ENCODE data around the gene TMTC2. TPM values are rescaled to one million over a fixed set of nuclear protein-coding genes. Genes with fewer than 3 reads are reported as not detected.
"Not testable (repeated sequence)": the region's sequence is repeated elsewhere in the genome, so short reads cannot be mapped to it uniquely, and the experiment has no call there.

Gene TMTC2
- total RNA-seq, 1 experiment from 2014 or later: 2.4 TPM

GRCh38 chr12:82839796-82840195, 153.1 kb downstream of the TMTC2 start:
- DNase-seq (ENCODE audit: low spot score): no peak

DNA sequence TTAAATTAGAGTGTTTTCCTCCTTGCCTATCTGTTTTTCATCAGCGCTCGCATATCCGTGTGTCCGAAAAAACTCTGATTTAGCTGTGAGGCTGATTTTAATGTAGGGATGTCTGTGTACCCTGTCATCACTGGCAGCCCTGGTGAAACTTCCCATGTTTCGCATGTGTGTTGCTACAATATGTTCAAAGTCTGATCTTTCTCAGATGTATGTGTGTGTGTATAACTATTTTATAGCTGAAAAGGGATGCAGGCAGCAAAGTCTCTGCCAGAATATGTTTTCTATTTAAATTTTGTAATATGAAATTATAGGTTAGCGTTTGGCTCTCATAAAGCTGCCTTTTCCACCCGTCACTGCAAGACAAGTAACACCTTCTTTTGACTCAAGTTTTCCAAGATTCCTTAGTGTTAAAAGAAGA, 154.8 kb downstream of the TMTC2 start:
- DNase-seq (ENCODE audit: low spot score): no peak

GRCh38 chr12:82842480-82842879, 155.8 kb downstream of the TMTC2 start:
- DNase-seq (ENCODE audit: low spot score): no peak

- DNase-seq (ENCODE audit: low spot score): not testable (repeated sequence)
Measured at GRCh38 chr12:82845076-82845475, 158.4 kb downstream of the TMTC2 start.

DNA sequence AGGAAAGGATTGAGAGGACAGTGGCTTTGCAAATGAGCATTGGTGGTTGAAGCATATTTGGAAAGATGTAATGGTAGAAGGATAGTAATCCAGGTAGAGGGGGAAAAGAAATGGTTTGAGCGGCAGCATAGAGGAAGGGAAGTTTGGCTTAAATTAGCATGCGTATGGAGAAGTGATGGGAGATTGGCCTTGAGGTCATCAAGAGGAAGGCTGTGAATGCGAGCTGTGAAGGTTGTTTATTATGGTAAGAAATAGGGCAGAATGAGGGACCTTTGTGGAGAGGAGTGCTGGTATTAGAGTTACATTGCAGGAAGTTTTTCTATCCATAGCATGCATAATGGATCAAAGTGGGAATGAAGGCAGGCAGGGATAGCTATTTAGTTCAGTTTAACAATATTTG, 162.1 kb downstream of the TMTC2 start:
- DNase-seq (ENCODE audit: low spot score): no peak

DNA sequence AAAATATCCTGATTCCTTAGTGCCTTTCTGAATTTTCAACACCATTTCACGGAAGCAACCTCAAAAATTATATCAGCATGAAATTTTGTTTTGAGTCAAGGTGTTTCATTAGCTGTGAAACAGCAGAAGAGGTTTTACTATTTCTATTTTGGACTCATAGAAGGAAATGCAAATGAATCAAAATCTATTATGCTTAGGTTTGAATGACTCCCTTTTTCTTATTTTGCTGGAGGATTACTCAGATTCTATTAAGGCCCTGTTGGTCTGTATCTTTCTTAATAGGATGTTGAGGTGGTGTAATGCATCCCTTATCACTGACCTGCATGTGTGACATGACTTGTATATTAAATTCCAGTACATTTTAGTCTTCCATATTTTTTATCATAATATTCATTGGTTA, 165.8 kb downstream of the TMTC2 start:
- no peak for DNase-seq (ENCODE audit: low spot score)

- no peak for DNase-seq (ENCODE audit: low spot score)
Measured at GRCh38 chr12:82855872-82856271, 169.2 kb downstream of the TMTC2 start.

GRCh38 chr12:82857276-82857675, 170.6 kb downstream of the TMTC2 start:
- DNase-seq (ENCODE audit: low spot score): no peak

DNA sequence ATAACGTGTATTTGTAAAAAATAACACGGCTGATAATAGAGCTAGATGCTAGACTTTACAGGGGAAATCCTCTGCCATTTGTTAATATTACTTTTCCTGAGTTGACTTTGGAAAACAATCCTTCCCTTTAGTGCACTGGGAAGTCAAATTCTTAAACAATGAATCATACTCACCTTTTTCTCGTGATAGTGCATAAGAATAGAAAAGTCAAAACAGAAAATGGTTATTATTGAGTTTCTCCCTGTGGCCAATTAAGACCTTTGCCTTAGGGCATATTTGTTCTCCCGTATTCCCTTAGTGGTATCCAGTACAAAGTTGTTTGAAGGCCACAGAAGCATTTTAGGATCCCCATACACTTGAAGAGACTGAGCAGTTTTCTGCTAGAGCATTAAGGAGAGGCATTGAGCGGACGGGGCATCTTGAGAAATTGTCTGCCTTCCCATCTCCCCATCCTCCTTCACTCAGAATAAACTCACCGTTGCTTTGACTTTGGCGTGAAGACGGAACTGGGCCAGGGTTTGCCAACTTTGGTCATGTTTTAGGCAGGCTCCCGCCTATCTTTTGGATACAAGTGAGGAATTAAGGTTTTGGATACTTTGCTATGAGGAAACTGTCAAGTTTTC, 171.3 kb downstream of the TMTC2 start:
- DNase-seq (ENCODE audit: low spot score): peak; percentile 17

DNA sequence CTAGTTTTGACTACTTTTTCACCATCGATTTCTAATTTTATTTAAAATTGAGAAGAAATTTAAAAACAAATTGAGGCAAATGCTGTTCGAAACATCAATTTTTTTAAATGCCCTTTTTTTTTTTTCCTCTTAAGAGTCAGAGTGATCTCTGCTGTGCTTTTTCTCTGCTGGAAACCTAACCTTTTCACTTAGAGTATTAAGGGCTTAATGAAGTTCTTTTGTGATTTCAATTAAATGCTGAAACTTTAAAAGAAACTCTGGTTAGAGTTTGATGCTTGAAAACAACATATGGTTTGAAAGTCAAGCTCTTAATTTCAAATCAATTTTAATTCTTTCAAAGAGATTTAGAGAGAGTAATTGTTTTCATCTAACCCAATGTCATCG, 171.8 kb downstream of the TMTC2 start:
- DNase-seq (ENCODE audit: low spot score): no peak

- DNase-seq (ENCODE audit: low spot score): peak; percentile 28
Measured at GRCh38 chr12:82862069-82862841, 175.5 kb downstream of the TMTC2 start.

GRCh38 chr12:82862876-82863649, 176.4 kb downstream of the TMTC2 start:
- DNase-seq (ENCODE audit: low spot score): no peak

DNA sequence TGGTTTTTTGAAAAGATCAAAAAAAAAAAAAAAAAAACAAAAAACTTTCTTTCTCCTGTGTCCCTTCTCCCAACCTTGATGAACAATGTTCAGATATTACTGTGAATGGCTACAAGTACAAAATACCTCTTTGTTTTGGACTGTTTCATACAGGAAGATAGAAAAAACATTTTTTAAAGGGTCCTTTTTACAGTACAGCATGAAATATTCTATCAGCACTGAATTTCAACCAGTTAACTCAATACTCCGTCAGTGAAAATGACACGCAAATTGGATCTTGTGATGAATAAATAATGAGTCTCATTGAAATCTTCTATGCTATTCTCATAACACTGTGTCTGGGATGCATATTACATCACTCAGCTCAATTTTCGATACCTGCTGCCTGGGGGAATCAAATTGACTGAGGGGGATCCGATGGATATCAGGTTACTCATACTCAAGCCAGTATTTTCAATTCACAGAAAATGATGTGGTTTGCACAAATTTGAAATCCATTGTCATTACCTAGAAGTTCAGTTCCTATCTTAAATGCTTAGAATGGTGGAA, 179.6 kb downstream of the TMTC2 start:
- DNase-seq (ENCODE audit: low spot score): no peak

DNA sequence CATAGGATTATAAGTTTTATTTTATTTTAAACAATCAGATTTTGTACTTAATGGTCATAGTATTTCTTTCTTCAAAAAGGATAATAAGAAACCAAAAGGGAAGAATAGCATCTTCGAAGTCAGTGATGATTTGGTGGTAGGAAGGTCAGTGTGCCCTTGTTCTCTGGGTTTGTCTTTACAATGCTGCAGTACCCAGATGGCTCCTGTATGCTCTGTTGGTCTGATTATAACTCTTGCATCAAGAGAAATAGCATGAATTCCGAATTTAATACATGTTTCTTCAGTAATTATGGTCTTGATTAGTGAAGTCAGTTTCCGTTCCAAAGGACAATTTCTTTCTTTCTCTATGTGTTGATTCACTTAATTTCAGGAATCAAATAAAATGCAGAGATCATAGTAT, 180.2 kb downstream of the TMTC2 start:
- no peak for DNase-seq (ENCODE audit: low spot score)

DNA sequence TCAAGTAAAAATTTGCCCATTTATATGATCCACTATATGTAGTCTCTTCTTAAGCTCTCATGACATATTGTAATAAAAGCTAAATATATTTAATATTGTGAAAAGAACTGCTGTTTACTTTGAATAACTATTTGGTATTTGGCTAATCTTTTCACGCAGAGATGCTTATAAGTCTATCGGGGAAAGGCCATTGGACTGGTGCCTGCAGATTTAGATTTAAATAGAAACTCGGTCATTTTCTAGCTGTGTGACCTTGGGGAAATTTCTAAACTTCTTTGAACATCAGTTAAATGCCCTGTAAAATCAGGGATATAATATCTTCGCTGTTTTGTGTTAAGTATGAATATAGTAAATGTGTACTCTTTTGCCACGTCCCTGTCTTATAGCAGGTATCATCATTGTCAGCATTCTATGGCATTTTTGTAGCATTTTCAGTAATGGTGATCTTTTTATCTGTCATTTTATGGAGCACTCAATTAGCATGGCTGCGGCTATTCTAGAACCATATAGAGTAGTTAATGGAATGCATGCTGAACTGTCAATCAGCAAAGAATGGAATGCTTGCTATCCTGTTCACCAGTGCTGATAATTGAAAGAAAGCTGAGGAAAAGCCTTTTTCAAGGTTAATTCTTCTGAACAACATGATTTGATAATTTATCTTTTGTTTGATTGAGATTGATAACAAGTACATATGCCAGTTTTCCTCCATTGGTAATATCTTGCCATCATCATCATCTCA, 181.2 kb downstream of the TMTC2 start:
- no peak for DNase-seq (ENCODE audit: low spot score)

GRCh38 chr12:82870771-82871377, 184.2 kb downstream of the TMTC2 start:
- DNase-seq (ENCODE audit: low spot score): no peak

- DNase-seq (ENCODE audit: low spot score): no peak
Measured at GRCh38 chr12:82872088-82872487, 185.4 kb downstream of the TMTC2 start.

DNA sequence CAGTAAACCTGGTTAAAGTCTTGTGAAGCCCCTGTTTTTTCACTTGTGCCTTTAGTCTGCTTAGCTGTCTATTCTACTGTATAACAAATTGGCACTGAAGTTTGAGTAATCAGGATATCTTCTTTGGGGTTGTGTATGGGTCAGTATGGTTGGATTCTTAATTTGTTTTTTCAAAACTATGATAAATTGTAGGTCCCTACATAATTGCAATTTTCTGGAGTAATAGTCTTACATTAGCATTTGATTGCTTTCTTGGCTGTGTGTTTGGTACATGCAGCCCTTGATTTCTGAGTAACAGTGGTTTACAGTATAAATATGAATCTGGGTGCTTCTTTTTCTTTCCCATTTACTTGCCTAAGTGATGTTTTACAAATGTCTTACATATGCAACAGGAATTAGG, 186.6 kb downstream of the TMTC2 start:
- no peak for DNase-seq (ENCODE audit: low spot score)

GRCh38 chr12:82873951-82874350, 187.2 kb downstream of the TMTC2 start:
- DNase-seq (ENCODE audit: low spot score): no peak

GRCh38 chr12:82874945-82875344, 188.2 kb downstream of the TMTC2 start:
- DNase-seq (ENCODE audit: low spot score): no peak

- DNase-seq (ENCODE audit: low spot score): no peak
Measured at GRCh38 chr12:82876075-82876474, 189.4 kb downstream of the TMTC2 start.

Measured in A172 (cell line).